ENCODE measurements around the gene SLC27A4.

- TF ChIP-seq CTCF (IDR thresholded peaks at IDR 0.05 in 8 of 11, conservative IDR thresholded peaks at IDR 0.05 in 3 of 11) (no peak), POLR2A (IDR thresholded peaks at IDR 0.05) (no peak)
These were observed 36.0 kb upstream of the SLC27A4 start for GRCh38 chr9:128304136-128304970.

Data from spleen (tissue), 7 donors.